Measurements from ENCODE around the gene ESRRA. TPM values are rescaled to one million over a fixed set of nuclear protein-coding genes. Genes with fewer than 3 reads are reported as not detected.

The ESRRA gene
- total and polyA plus RNA-seq, 2 of the 13 experiments (the other 11 are each of a cell fraction or from before 2014, with no cell fraction given): 18.1 to 36.3 TPM

DNA sequence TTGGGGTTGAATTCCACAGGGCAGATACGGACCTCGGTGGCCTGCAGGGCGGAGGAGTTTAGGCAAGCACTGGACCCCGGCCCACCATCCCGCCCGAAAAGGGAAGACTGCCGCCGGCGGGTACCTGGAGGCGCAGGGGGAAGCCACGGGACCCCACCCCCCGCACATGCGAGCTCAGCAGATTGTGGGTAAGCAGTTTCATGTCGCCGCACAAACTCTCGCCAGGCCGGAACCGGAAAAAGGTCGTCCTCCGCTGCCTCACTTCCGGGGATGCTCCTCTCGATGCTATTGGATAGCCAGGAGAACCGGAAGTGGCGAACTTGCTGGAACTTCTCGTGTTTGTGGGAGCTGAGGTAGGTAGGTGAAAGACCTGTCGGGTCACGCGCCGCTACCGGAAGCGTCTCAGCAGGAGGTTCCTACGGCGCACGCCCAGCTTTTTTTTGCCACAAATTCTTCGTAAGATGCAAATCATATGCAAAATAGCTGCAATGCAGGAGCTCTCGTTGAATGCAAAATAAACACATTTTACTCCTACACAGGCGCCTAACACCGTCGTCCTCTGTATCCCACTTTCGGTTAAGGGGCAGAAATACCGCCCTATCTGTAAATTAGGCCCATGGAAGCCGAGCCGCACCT is 12.1 kb downstream of the ESRRA start, which contains the start of gene TRMT112 (continued):
- TF ChIP-seq KMT2B (CRISPR knock-in tag; IDR thresholded peaks at IDR 0.05) (peak; percentile 40; the same call in 1 of the 2 replicates), ISL2 (CRISPR knock-in tag; IDR thresholded peaks at IDR 0.05) (no peak; the same call in 1 of the 2 replicates), XRCC5 (optimal IDR thresholded peaks at IDR 0.05; ENCODE audit: low read length) (no peak), HOXA3 (CRISPR knock-in tag; IDR thresholded peaks at IDR 0.05) (peak; percentile 84), GLI4 (CRISPR knock-in tag; IDR thresholded peaks at IDR 0.05; ENCODE audit: borderline replicate concordance) (no peak), ZNF331 (CRISPR knock-in tag; IDR thresholded peaks at IDR 0.05) (0 out of 2 replicates have a peak, but pooled peaks have one; percentile 33), ZNF569 (CRISPR knock-in tag; IDR thresholded peaks at IDR 0.05; ENCODE audit: borderline replicate concordance) (no peak), TGIF2 (CRISPR knock-in tag; IDR thresholded peaks at IDR 0.05) (no peak), SP2 (CRISPR knock-in tag; IDR thresholded peaks at IDR 0.05) (peak; percentile 83), MAZ (IDR thresholded peaks at IDR 0.05; ENCODE audit: borderline replicate concordance, low read depth, low read length) (no peak; the same call in 1 of the 2 replicates), MAZ (CRISPR knock-in tag; IDR thresholded peaks at IDR 0.05; ENCODE audit: low read depth) (peak; percentile 72), ZNF577 (CRISPR knock-in tag; IDR thresholded peaks at IDR 0.05; ENCODE audit: borderline replicate concordance, low read depth) (no peak), ZNF790 (CRISPR knock-in tag; IDR thresholded peaks at IDR 0.05; ENCODE audit: borderline replicate concordance) (no peak), EED (CRISPR knock-in tag; IDR thresholded peaks at IDR 0.05) (no peak), ZNF263 (CRISPR knock-in tag; IDR thresholded peaks at IDR 0.05) (no peak)
- TF ChIP-seq, protein P1, sequence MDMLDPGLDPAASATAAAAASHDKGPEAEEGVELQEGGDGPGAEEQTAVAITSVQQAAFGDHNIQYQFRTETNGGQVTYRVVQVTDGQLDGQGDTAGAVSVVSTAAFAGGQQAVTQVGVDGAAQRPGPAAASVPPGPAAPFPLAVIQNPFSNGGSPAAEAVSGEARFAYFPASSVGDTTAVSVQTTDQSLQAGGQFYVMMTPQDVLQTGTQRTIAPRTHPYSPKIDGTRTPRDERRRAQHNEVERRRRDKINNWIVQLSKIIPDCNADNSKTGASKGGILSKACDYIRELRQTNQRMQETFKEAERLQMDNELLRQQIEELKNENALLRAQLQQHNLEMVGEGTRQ (IDR thresholded peaks at IDR 0.05; ENCODE audit: low read depth, low read length): peak; percentile 73
- TF ChIP-seq, protein P1 (CRISPR knock-in tag; IDR thresholded peaks at IDR 0.05; ENCODE audit: borderline replicate concordance): peak; percentile 84; the same call in 1 of the 2 replicates
- TF ChIP-seq, protein P2, sequence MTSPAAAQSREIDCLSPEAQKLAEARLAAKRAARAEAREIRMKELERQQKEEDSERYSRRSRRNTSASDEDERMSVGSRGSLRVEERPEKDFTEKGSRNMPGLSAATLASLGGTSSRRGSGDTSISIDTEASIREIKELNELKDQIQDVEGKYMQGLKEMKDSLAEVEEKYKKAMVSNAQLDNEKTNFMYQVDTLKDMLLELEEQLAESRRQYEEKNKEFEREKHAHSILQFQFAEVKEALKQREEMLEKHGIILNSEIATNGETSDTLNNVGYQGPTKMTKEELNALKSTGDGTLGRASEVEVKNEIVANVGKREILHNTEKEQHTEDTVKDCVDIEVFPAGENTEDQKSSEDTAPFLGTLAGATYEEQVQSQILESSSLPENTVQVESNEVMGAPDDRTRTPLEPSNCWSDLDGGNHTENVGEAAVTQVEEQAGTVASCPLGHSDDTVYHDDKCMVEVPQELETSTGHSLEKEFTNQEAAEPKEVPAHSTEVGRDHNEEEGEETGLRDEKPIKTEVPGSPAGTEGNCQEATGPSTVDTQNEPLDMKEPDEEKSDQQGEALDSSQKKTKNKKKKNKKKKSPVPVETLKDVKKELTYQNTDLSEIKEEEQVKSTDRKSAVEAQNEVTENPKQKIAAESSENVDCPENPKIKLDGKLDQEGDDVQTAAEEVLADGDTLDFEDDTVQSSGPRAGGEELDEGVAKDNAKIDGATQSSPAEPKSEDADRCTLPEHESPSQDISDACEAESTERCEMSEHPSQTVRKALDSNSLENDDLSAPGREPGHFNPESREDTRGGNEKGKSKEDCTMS (CRISPR knock-in tag; conservative IDR thresholded peaks at IDR 0.05): no peak
- TF ChIP-seq, protein P3, sequence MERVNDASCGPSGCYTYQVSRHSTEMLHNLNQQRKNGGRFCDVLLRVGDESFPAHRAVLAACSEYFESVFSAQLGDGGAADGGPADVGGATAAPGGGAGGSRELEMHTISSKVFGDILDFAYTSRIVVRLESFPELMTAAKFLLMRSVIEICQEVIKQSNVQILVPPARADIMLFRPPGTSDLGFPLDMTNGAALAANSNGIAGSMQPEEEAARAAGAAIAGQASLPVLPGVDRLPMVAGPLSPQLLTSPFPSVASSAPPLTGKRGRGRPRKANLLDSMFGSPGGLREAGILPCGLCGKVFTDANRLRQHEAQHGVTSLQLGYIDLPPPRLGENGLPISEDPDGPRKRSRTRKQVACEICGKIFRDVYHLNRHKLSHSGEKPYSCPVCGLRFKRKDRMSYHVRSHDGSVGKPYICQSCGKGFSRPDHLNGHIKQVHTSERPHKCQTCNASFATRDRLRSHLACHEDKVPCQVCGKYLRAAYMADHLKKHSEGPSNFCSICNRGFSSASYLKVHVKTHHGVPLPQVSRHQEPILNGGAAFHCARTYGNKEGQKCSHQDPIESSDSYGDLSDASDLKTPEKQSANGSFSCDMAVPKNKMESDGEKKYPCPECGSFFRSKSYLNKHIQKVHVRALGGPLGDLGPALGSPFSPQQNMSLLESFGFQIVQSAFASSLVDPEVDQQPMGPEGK (CRISPR knock-in tag; IDR thresholded peaks at IDR 0.05): peak; percentile 51
- TF ChIP-seq, protein P4, sequence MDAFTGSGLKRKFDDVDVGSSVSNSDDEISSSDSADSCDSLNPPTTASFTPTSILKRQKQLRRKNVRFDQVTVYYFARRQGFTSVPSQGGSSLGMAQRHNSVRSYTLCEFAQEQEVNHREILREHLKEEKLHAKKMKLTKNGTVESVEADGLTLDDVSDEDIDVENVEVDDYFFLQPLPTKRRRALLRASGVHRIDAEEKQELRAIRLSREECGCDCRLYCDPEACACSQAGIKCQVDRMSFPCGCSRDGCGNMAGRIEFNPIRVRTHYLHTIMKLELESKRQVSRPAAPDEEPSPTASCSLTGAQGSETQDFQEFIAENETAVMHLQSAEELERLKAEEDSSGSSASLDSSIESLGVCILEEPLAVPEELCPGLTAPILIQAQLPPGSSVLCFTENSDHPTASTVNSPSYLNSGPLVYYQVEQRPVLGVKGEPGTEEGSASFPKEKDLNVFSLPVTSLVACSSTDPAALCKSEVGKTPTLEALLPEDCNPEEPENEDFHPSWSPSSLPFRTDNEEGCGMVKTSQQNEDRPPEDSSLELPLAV (CRISPR knock-in tag; conservative IDR thresholded peaks at IDR 0.05; ENCODE audit: low read depth): no peak
- TF ChIP-seq, protein P5, sequence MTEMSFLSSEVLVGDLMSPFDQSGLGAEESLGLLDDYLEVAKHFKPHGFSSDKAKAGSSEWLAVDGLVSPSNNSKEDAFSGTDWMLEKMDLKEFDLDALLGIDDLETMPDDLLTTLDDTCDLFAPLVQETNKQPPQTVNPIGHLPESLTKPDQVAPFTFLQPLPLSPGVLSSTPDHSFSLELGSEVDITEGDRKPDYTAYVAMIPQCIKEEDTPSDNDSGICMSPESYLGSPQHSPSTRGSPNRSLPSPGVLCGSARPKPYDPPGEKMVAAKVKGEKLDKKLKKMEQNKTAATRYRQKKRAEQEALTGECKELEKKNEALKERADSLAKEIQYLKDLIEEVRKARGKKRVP (CRISPR knock-in tag; IDR thresholded peaks at IDR 0.05): no peak
